Measurements from ENCODE around the gene IVNS1ABP. TPM values are rescaled to one million over a fixed set of nuclear protein-coding genes. Genes with fewer than 3 reads are reported as not detected.

The IVNS1ABP gene
- total RNA-seq, 1 experiment from 2014 or later: 57.9 TPM

DNA sequence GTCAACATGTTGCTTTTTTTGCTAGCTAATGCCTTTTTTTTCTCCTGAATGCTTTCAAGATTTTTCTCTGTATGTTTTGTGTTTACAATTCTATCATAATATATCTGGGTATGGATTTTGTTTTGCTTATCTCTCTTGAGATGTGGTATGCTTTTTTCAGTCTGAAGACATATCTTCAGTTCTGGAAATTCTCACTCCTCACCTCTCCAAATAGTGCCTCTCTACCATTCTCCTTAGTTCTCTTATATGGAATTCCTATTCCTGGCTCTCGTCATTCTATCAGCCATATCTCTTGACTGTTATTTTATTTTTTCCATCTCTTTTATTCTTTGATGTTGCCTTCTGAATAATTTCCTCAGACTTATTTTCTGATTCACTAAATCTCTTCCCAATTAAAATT is 58.4 kb downstream of the IVNS1ABP start:
- TF ChIP-seq SP1 (IDR thresholded peaks at IDR 0.05; ENCODE audit: low read depth) (no peak), ZNF274 (IDR thresholded peaks at IDR 0.05; ENCODE audit: low read depth, low read length) (no peak), EGR1 (IDR thresholded peaks at IDR 0.05; ENCODE audit: low read depth) (no peak), ZFX (IDR thresholded peaks at IDR 0.05) (no peak), ELF1 (IDR thresholded peaks at IDR 0.05; ENCODE audit: borderline replicate concordance, low read depth) (no peak), JUND (IDR thresholded peaks at IDR 0.05) (no peak), YY1 (IDR thresholded peaks at IDR 0.05; ENCODE audit: extremely low read depth, insufficient replicate concordance, low read depth, low read length) (no peak), CBX3 (IDR thresholded peaks at IDR 0.05; ENCODE audit: low read depth) (no peak), SRF (IDR thresholded peaks at IDR 0.05; ENCODE audit: low read depth) (no peak), SIN3A (IDR thresholded peaks at IDR 0.05; ENCODE audit: low read depth) (no peak), CEBPB (IDR thresholded peaks at IDR 0.05; ENCODE audit: low read depth) (no peak), EZH2phosphoT487 (IDR thresholded peaks at IDR 0.05; ENCODE audit: borderline replicate concordance) (no peak), TCF7L2 (IDR thresholded peaks at IDR 0.05; ENCODE audit: borderline replicate concordance, extremely low read depth, insufficient read depth, insufficient read length) (no peak)
- TF ChIP-seq, protein P1, sequence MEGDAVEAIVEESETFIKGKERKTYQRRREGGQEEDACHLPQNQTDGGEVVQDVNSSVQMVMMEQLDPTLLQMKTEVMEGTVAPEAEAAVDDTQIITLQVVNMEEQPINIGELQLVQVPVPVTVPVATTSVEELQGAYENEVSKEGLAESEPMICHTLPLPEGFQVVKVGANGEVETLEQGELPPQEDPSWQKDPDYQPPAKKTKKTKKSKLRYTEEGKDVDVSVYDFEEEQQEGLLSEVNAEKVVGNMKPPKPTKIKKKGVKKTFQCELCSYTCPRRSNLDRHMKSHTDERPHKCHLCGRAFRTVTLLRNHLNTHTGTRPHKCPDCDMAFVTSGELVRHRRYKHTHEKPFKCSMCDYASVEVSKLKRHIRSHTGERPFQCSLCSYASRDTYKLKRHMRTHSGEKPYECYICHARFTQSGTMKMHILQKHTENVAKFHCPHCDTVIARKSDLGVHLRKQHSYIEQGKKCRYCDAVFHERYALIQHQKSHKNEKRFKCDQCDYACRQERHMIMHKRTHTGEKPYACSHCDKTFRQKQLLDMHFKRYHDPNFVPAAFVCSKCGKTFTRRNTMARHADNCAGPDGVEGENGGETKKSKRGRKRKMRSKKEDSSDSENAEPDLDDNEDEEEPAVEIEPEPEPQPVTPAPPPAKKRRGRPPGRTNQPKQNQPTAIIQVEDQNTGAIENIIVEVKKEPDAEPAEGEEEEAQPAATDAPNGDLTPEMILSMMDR (IDR thresholded peaks at IDR 0.05 in 2 of 3, conservative IDR thresholded peaks at IDR 0.05 in 1 of 3; ENCODE audit: borderline replicate concordance in 1 of 3, insufficient read depth in 1 of 3, low read depth in 2 of 3, low read length in 2 of 3): no peak
- TF ChIP-seq, protein P2, sequence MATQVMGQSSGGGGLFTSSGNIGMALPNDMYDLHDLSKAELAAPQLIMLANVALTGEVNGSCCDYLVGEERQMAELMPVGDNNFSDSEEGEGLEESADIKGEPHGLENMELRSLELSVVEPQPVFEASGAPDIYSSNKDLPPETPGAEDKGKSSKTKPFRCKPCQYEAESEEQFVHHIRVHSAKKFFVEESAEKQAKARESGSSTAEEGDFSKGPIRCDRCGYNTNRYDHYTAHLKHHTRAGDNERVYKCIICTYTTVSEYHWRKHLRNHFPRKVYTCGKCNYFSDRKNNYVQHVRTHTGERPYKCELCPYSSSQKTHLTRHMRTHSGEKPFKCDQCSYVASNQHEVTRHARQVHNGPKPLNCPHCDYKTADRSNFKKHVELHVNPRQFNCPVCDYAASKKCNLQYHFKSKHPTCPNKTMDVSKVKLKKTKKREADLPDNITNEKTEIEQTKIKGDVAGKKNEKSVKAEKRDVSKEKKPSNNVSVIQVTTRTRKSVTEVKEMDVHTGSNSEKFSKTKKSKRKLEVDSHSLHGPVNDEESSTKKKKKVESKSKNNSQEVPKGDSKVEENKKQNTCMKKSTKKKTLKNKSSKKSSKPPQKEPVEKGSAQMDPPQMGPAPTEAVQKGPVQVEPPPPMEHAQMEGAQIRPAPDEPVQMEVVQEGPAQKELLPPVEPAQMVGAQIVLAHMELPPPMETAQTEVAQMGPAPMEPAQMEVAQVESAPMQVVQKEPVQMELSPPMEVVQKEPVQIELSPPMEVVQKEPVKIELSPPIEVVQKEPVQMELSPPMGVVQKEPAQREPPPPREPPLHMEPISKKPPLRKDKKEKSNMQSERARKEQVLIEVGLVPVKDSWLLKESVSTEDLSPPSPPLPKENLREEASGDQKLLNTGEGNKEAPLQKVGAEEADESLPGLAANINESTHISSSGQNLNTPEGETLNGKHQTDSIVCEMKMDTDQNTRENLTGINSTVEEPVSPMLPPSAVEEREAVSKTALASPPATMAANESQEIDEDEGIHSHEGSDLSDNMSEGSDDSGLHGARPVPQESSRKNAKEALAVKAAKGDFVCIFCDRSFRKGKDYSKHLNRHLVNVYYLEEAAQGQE (IDR thresholded peaks at IDR 0.05; ENCODE audit: low read depth): no peak
- ChIA-PET POLR2A (no interaction called here), RAD21 (ENCODE audit: low non-redundant PET in 1 of 2, low total read pairs in 2 of 2, uncharacterized antibody in 2 of 2, unreplicated experiment in 2 of 2) (no interaction called here), CTCF (interaction anchor here (1.7 kb wide), 1 partner anchor 20 kb away, joined by 4 read pairs; no protein-coding TSS in a partner anchor)
- Histone ChIP-seq H3K79me2 (ENCODE audit: insufficient read depth, low read length) (no peaks in the 10 kb centered on the region), H4K20me1 (ENCODE audit: insufficient read depth) (no peaks in the 10 kb centered on the region), H3K9ac (ENCODE audit: low read length) (no peak overlapping the region), H2AFZ (ENCODE audit: low read depth, low read length, poor library complexity, severe bottlenecking) (peak overlapping the region; percentile 92), H3K9me3 (ENCODE audit: control insufficient read depth in 1 of 2, insufficient read depth in 1 of 2, low read depth in 1 of 2, low read length in 2 of 2) (no peaks in the 10 kb centered on the region), H3K4me3 (replicated peaks in 1 of 2; ENCODE audit: low read depth in 1 of 2, low read length in 2 of 2) (no peak overlapping the region), H3K27me3 (ENCODE audit: insufficient read depth, low read length) (no peaks in the 10 kb centered on the region), H3K4me2 (ENCODE audit: low read length) (peak overlapping the region; percentile 81; the same call in 1 of the 2 replicates), H3K36me3 (ENCODE audit: control insufficient read depth in 1 of 2, insufficient read depth in 2 of 2, low read length in 2 of 2) (no peaks in the 10 kb centered on the region), H3K9me2 (ENCODE audit: insufficient read depth) (no peaks in the 10 kb centered on the region), H3K27ac (ENCODE audit: low read depth, low read length) (no peak overlapping the region), H3K4me1 (ENCODE audit: control insufficient read depth in 1 of 2, insufficient read depth in 2 of 2, low read length in 2 of 2) (peaks cover 2 to 7% of the 10 kb centered on the region in 2 experiments; a peak in 3 of 4 replicates)
- no peak for DNase-seq (ENCODE audit: low read depth, low spot score)
- BruUV-seq (replicated peaks): no TSS peak
- ATAC-seq: no peak
- intact Hi-C loops (cut with micrococcal nuclease): no loop called here

Measured in HCT116 (cell line).